H9 (cell line): ENCODE data around the gene TCF4. TPM values are rescaled to one million over a fixed set of nuclear protein-coding genes. Genes with fewer than 3 reads are reported as not detected.

Source experiments
- DNase-seq: peaks from one replicate; pipeline ENCODE4 v3.0.0-alpha.2; 2017
- H2AFZ ChIP-seq: one replicate; pipeline ENCODE4 v1.6.1; 2013; ENCODE audit warnings: mild to moderate bottlenecking, low read length, control low read depth, moderate library complexity
- H2AK5ac ChIP-seq: 2 replicates; pipeline ENCODE4 v1.6.1; 2013; ENCODE audit warnings: low read length, control low read depth, mixed read lengths; ENCODE audit not compliant: insufficient read length
- H2BK120ac ChIP-seq: one replicate; pipeline ENCODE4 v1.6.1; 2013; ENCODE audit warnings: low read depth, mild to moderate bottlenecking, low read length, control low read depth, inconsistent platforms; ENCODE audit not compliant: poor library complexity, severe bottlenecking
- H2BK12ac ChIP-seq: 2 replicates; pipeline ENCODE4 v1.6.1; 2013; ENCODE audit warnings: low read length, control low read depth, mixed read lengths, low read depth; ENCODE audit not compliant: insufficient read length
- H2BK15ac ChIP-seq: 2 replicates; pipeline ENCODE4 v1.6.1; 2013; ENCODE audit warnings: low read depth, low read length, control low read depth
- H2BK20ac ChIP-seq: one replicate; pipeline ENCODE4 v1.6.1; 2013; ENCODE audit warnings: low read depth, mild to moderate bottlenecking, low read length, control low read depth, inconsistent platforms; ENCODE audit not compliant: poor library complexity, severe bottlenecking
- H2BK5ac ChIP-seq: 2 replicates; pipeline ENCODE4 v1.6.1; 2013; ENCODE audit warnings: low read length, control low read depth, mixed read lengths; ENCODE audit not compliant: insufficient read length
- H3K14ac ChIP-seq: 2 replicates; pipeline ENCODE4 v1.6.1; 2013; ENCODE audit warnings: low read length, control low read depth; ENCODE audit not compliant: insufficient read depth
- H3K18ac ChIP-seq: 2 replicates; pipeline ENCODE4 v1.6.1; 2013; ENCODE audit warnings: low read depth, mild to moderate bottlenecking, mixed read lengths, low read length, control low read depth; ENCODE audit not compliant: insufficient read length
- H3K23ac ChIP-seq: 2 replicates; pipeline ENCODE4 v1.6.1; 2013; ENCODE audit warnings: low read length, control low read depth, mixed read lengths, low read depth; ENCODE audit not compliant: insufficient read length
- H3K23me2 ChIP-seq: 2 replicates; pipeline ENCODE4 v1.6.1; 2013; ENCODE audit warnings: low read depth, mild to moderate bottlenecking, mixed read lengths, low read length, control low read depth; ENCODE audit not compliant: insufficient read length, poor library complexity, severe bottlenecking
- H3K27ac ChIP-seq: 2 replicates; pipeline ENCODE4 v1.5.1; 2013; ENCODE audit warnings: low read length, control low read depth, mixed read lengths, low read depth; ENCODE audit not compliant: insufficient read length
- H3K27me3 ChIP-seq: 2 replicates; pipeline ENCODE4 v1.6.1; 2013; ENCODE audit warnings: low read length, control low read depth, inconsistent platforms; ENCODE audit not compliant: insufficient read depth
- H3K4ac ChIP-seq: 2 replicates; pipeline ENCODE4 v1.6.1; 2013; ENCODE audit warnings: low read depth, mild to moderate bottlenecking, control low read depth, inconsistent platforms, low read length, moderate library complexity
- H3K4me1 ChIP-seq: 2 replicates; pipeline ENCODE4 v1.6.1; 2013; ENCODE audit warnings: low read length, control low read depth, inconsistent platforms; ENCODE audit not compliant: insufficient read depth
- H3K4me2 ChIP-seq: 2 replicates; pipeline ENCODE4 v1.6.1; 2013; ENCODE audit warnings: low read length, control low read depth, mixed read lengths; ENCODE audit not compliant: insufficient read length, insufficient read depth
- H3K56ac ChIP-seq: 2 replicates; pipeline ENCODE4 v1.6.1; 2013; ENCODE audit warnings: low read depth, mild to moderate bottlenecking, mixed read lengths, low read length, control low read depth; ENCODE audit not compliant: insufficient read length
- H3K79me1 ChIP-seq: 2 replicates; pipeline ENCODE4 v1.6.1; 2013; ENCODE audit warnings: low read depth, mild to moderate bottlenecking, moderate library complexity, low read length, control low read depth, inconsistent platforms; ENCODE audit not compliant: insufficient read depth, poor library complexity, severe bottlenecking
- H3K79me2 ChIP-seq: 2 replicates; pipeline ENCODE4 v1.6.1; 2013; ENCODE audit warnings: low read length, control low read depth, inconsistent platforms; ENCODE audit not compliant: insufficient read depth
- H3K9ac ChIP-seq: 2 replicates; pipeline ENCODE4 v1.6.1; 2013; ENCODE audit warnings: low read length, control low read depth, mixed read lengths; ENCODE audit not compliant: insufficient read length; ENCODE audit errors: extremely low read depth
- H3K9me3 ChIP-seq: one replicate; pipeline ENCODE4 v1.6.1; 2013; ENCODE audit warnings: low read depth, low read length, inconsistent platforms; ENCODE audit not compliant: control insufficient read depth
- H3T11ph ChIP-seq: one replicate; pipeline ENCODE4 v1.6.1; 2013; ENCODE audit warnings: mild to moderate bottlenecking, low read length, control low read depth, inconsistent platforms
- H4K20me1 ChIP-seq: one replicate; pipeline ENCODE4 v1.6.1; 2013; ENCODE audit not compliant: control insufficient read depth, insufficient read length, insufficient read depth
- H4K5ac ChIP-seq: 2 replicates; pipeline ENCODE4 v1.6.1; 2013; ENCODE audit warnings: low read depth, mild to moderate bottlenecking, mixed read lengths, low read length, control low read depth; ENCODE audit not compliant: insufficient read length
- H4K8ac ChIP-seq: replicated peaks from 2 replicates; pipeline ENCODE4 v1.6.1; 2013; ENCODE audit warnings: low read length, control low read depth, mixed read lengths, low read depth; ENCODE audit not compliant: insufficient read length
- H4K91ac ChIP-seq: 2 replicates; pipeline ENCODE4 v1.6.1; 2013; ENCODE audit warnings: low read depth, mild to moderate bottlenecking, moderate library complexity, mixed read lengths, low read length, control low read depth; ENCODE audit not compliant: insufficient read length
- H3K27ac Mint-ChIP-seq, 3 experiments: 2 replicates in 2 of 3; 3 replicates in 1 of 3; pipeline ENCODE4 v1.8.0; 2020 to 2021; ENCODE audit warnings: mixed read lengths in 3 of 3, mild to moderate bottlenecking in 1 of 3, moderate library complexity in 1 of 3
- H3K27me3 Mint-ChIP-seq: 2 replicates; pipeline ENCODE4 v1.8.0; 2021; ENCODE audit warnings: low read depth, mild to moderate bottlenecking, moderate library complexity, mixed read lengths
- H3K36me3 Mint-ChIP-seq, 3 experiments: 2 replicates in 2 of 3; 3 replicates in 1 of 3; pipeline ENCODE4 v1.8.0; 2020 to 2021; ENCODE audit warnings: low read depth in 3 of 3, mixed read lengths in 3 of 3; ENCODE audit not compliant: insufficient read depth in 1 of 3
- H3K4me1 Mint-ChIP-seq, 2 experiments: 2 replicates each; pipeline ENCODE4 v1.8.0; 2020; ENCODE audit warnings: mixed read lengths in 2 of 2
- H3K4me3 Mint-ChIP-seq, 2 experiments: 2 replicates in 1 of 2; 3 replicates in 1 of 2; pipeline ENCODE4 v1.8.0; 2020 to 2021; ENCODE audit warnings: mild to moderate bottlenecking in 2 of 2, mixed read lengths in 2 of 2, moderate library complexity in 1 of 2
- H3K9me3 Mint-ChIP-seq, 2 experiments: 2 replicates in 1 of 2; 3 replicates in 1 of 2; pipeline ENCODE4 v1.8.0; 2020; ENCODE audit warnings: mild to moderate bottlenecking in 2 of 2, mixed read lengths in 2 of 2, moderate library complexity in 1 of 2
- WGBS: extraction: QIAGEN DNeasy Blood & Tissue Kit; methylation state at CpG from one replicate; pipeline ENCODE4 v1.1.7; 2013; ENCODE audit warnings: missing lambda C conversion rate, low lambda C conversion rate, mixed read lengths; ENCODE audit not compliant: insufficient read length; ENCODE audit errors: extremely low coverage; 5-methylcytosine and 5-hydroxymethylcytosine counted together
- total RNA-seq: library from RNA; stranded (reverse); gene quantifications from 2 replicates; pipeline ENCODE4 v1.2.1, GENCODE V29; 2021
- TF ChIP-seq, protein P1 (sequence below): fragments of 200-600 bp; sonication (generic); conservative IDR thresholded peaks from 3 replicates; pipeline ENCODE4 v1.8.0; 2021; ENCODE audit warnings: antibody characterized with exemption, mild to moderate bottlenecking

Gene TCF4
- total RNA-seq, 1 experiment from 2014 or later, result 99.4 TPM

DNA sequence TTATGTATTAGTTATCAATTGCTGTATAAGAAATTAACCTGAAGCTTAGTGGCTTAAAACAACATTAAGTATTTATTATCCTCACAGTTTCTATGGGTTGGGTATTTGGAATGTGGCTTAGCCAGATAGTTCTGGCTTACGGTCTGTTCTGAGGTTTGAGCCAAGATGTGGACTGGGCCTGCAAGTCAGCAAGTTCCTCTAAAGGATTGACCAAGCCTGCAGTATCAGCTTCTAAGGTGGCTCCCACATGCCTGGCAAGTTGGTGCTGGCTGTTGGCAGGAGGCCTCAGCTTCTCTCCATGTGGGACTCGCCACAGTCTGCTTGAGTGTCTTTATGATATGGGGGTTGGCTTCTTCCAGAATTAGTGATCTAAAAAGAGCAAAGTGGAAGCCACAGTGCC lies 45.0 kb upstream of the TCF4 start:
- Histone ChIP-seq H3T11ph (no peak overlapping the region), H3K79me1 (no peaks in the 10 kb centered on the region), H3K14ac (no peak overlapping the region), H3K4me2 (no peak overlapping the region), H2BK120ac (no peak overlapping the region), H2BK20ac (no peak overlapping the region), H4K91ac (no peak overlapping the region), H2BK15ac (no peak overlapping the region), H2BK5ac (no peak overlapping the region), H3K27ac (no peak overlapping the region), H3K56ac (no peak overlapping the region), H3K23me2 (no peaks in the 10 kb centered on the region), H3K18ac (no peak overlapping the region), H4K20me1 (no peaks in the 10 kb centered on the region), H3K4ac (no peak overlapping the region), H3K79me2 (no peaks in the 10 kb centered on the region), H2BK12ac (no peak overlapping the region), H3K27me3 (no peaks in the 10 kb centered on the region), H3K9me3 (no peaks in the 10 kb centered on the region), H3K9ac (no peak overlapping the region), H4K8ac (no peak overlapping the region), H3K4me1 (no peaks in the 10 kb centered on the region), H2AFZ (no peak overlapping the region), H3K23ac (no peak overlapping the region), H4K5ac (no peak overlapping the region), H2AK5ac (no peak overlapping the region)
- DNase-seq, result no peak
- TF ChIP-seq, protein P1, sequence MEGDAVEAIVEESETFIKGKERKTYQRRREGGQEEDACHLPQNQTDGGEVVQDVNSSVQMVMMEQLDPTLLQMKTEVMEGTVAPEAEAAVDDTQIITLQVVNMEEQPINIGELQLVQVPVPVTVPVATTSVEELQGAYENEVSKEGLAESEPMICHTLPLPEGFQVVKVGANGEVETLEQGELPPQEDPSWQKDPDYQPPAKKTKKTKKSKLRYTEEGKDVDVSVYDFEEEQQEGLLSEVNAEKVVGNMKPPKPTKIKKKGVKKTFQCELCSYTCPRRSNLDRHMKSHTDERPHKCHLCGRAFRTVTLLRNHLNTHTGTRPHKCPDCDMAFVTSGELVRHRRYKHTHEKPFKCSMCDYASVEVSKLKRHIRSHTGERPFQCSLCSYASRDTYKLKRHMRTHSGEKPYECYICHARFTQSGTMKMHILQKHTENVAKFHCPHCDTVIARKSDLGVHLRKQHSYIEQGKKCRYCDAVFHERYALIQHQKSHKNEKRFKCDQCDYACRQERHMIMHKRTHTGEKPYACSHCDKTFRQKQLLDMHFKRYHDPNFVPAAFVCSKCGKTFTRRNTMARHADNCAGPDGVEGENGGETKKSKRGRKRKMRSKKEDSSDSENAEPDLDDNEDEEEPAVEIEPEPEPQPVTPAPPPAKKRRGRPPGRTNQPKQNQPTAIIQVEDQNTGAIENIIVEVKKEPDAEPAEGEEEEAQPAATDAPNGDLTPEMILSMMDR, result no peak
- H3K4me3 Mint-ChIP-seq, result no peak overlapping the region
- H3K36me3 Mint-ChIP-seq, result no peaks in the 10 kb centered on the region
- no peak overlapping the region for H3K27ac Mint-ChIP-seq
- H3K27me3 Mint-ChIP-seq, result no peaks in the 10 kb centered on the region
- no CpG with 5 or more reads among the region's 2 CpGs for WGBS
- H3K4me1 Mint-ChIP-seq, result peaks cover 6 to 10% of the 10 kb centered on the region in 2 experiments
- H3K9me3 Mint-ChIP-seq, result no peaks in the 10 kb centered on the region
